NCI-H510A treated with DMSO at 0.1 percent for 48 hours (cell line): ENCODE measurements around the gene ALDH1A3.
A peak's percentile ranks its signal among the peaks of the same experiment; 100 is the strongest.

Experiments used
- DNase-seq: peaks from one replicate; lab custom pipeline; 2025; lab: John Stamatoyannopoulos, UW

Gene ALDH1A3

GRCh38 chr15:100902436-100903167 is 23.0 kb downstream of the ALDH1A3 start:
- DNase-seq, result no peak

GRCh38 chr15:100903168-100903554 is 23.5 kb downstream of the ALDH1A3 start:
- DNase-seq, result no peak

GRCh38 chr15:100905850-100906249 is 26.2 kb downstream of the ALDH1A3 start:
- no peak for DNase-seq

GRCh38 chr15:100908466-100908865 is 28.8 kb downstream of the ALDH1A3 start:
- DNase-seq, result no peak

- DNase-seq, result no peak
These were observed 29.9 kb downstream of the ALDH1A3 start for GRCh38 chr15:100909565-100909964.

- no peak for DNase-seq
These were observed 30.6 kb downstream of the ALDH1A3 start for GRCh38 chr15:100909989-100910955.

- no peak for DNase-seq
These were observed 31.5 kb downstream of the ALDH1A3 start for GRCh38 chr15:100911086-100911485.

- no peak for DNase-seq
These were observed 34.3 kb downstream of the ALDH1A3 start for GRCh38 chr15:100913961-100914360.

- no peak for DNase-seq
These were observed 35.2 kb downstream of the ALDH1A3 start for GRCh38 chr15:100914876-100915275.

- DNase-seq, result peak; percentile 2
These were observed 38.5 kb downstream of the ALDH1A3 start for GRCh38 chr15:100918034-100918689.

GRCh38 chr15:100918690-100919480 is 39.3 kb downstream of the ALDH1A3 start, which contains the start of gene LRRK1:
LRRK1 (plus strand) TSS chr15:100919357; CDS start chr15:100924633, 5,276 bp downstream.
- no peak for DNase-seq

- no peak for DNase-seq
These were observed 40.1 kb downstream of the ALDH1A3 start for GRCh38 chr15:100919481-100920405.

GRCh38 chr15:100920516-100921135 is 41.0 kb downstream of the ALDH1A3 start:
- no peak for DNase-seq

- no peak for DNase-seq
These were observed 42.8 kb downstream of the ALDH1A3 start for GRCh38 chr15:100922192-100923040.

GRCh38 chr15:100923076-100923475 is 43.4 kb downstream of the ALDH1A3 start:
- DNase-seq, result no peak

GRCh38 chr15:100923902-100924301 is 44.3 kb downstream of the ALDH1A3 start:
- DNase-seq, result no peak

- no peak for DNase-seq
These were observed 44.8 kb downstream of the ALDH1A3 start for GRCh38 chr15:100924436-100924835.

GRCh38 chr15:100925480-100925879 is 45.8 kb downstream of the ALDH1A3 start:
- DNase-seq, result no peak

- no peak for DNase-seq
These were observed 46.6 kb downstream of the ALDH1A3 start for GRCh38 chr15:100926258-100926657.
